Brain microvascular endothelial cell (primary cell): ENCODE results near the gene KRT76.
"Not testable (repeated sequence)": the region's sequence is repeated elsewhere in the genome, so short reads cannot be mapped to it uniquely, and the experiment has no call there.

Experiments used
- DNase-seq: peaks from one replicate; pipeline ENCODE4 v3.0.0-alpha.2; 2020
- H3K27ac ChIP-seq: fragments of 250-450 bp; sonication (Bioruptor Pico); 2 replicates; pipeline ENCODE4 v1.5.1; 2020; ENCODE audit warnings: mild to moderate bottlenecking, moderate library complexity
- H3K27me3 ChIP-seq: fragments of 250-450 bp; sonication (Bioruptor Pico); replicated peaks from 2 replicates; pipeline ENCODE4 v1.5.1; 2020; ENCODE audit warnings: mild to moderate bottlenecking
- H3K36me3 ChIP-seq: fragments of 250-450 bp; sonication (Bioruptor Pico); replicated peaks from 2 replicates; pipeline ENCODE4 v1.5.1; 2020; ENCODE audit warnings: mild to moderate bottlenecking
- H3K4me3 ChIP-seq: 2 replicates; pipeline ENCODE4 v1.5.1; 2011; ENCODE audit warnings: low read depth, mild to moderate bottlenecking, control low read depth, low read length, moderate library complexity
- CTCF ChIP-seq: IDR thresholded peaks from 2 replicates; pipeline ENCODE4 v1.5.1; 2011; ENCODE audit warnings: low read depth, mild to moderate bottlenecking, moderate library complexity, low read length, control low read depth, inconsistent platforms; ENCODE audit errors: missing control alignments
- in situ Hi-C: cut with HindIII; loops from 2 replicates; pipeline ENCODE4 v1.10.0; 2017; ENCODE audit warnings: low sequenced_read_pairs, low pct_ligation_motif_present

KRT76 gene

GRCh38 chr12:52755533-52755932, 21.6 kb downstream of the KRT76 start:
- no peak overlapping the region for H3K27ac ChIP-seq
- DNase-seq, result no peak
- H3K4me3 ChIP-seq, result no peak overlapping the region
- no peaks in the 10 kb centered on the region for H3K27me3 ChIP-seq
- H3K36me3 ChIP-seq, result no peaks in the 10 kb centered on the region
- in situ Hi-C loops, result no loop called here
- TF ChIP-seq CTCF, result no peak

- DNase-seq, result no peak
- in situ Hi-C loops, result no loop called here
- Histone ChIP-seq H3K27ac (no peak overlapping the region), H3K27me3 (no peaks in the 10 kb centered on the region), H3K4me3 (no peak overlapping the region), H3K36me3 (no peaks in the 10 kb centered on the region)
- TF ChIP-seq CTCF, result no peak
Observed at GRCh38 chr12:52754135-52754534, 23.0 kb downstream of the KRT76 start.

- TF ChIP-seq CTCF, result no peak
- no peak for DNase-seq
- in situ Hi-C loops, result no loop called here
Observed at GRCh38 chr12:52753283-52753682, 23.9 kb downstream of the KRT76 start.

GRCh38 chr12:52752516-52752915, 24.6 kb downstream of the KRT76 start:
- in situ Hi-C loops, result no loop called here
- Histone ChIP-seq H3K27ac (no peak overlapping the region), H3K36me3 (no peaks in the 10 kb centered on the region), H3K27me3 (no peaks in the 10 kb centered on the region), H3K4me3 (no peak overlapping the region)
- TF ChIP-seq CTCF, result no peak
- no peak for DNase-seq

More at GRCh38 chr12:52753283-52753682, 23.9 kb downstream of the KRT76 start:
- Histone ChIP-seq H3K27me3 (no peaks in the 10 kb centered on the region), H3K36me3 (no peaks in the 10 kb centered on the region), H3K27ac (no peak overlapping the region), H3K4me3 (no peak overlapping the region)

GRCh38 chr12:52751795-52752194, 25.4 kb downstream of the KRT76 start:
- no peak for TF ChIP-seq CTCF
- Histone ChIP-seq H3K27ac (no peak overlapping the region), H3K36me3 (no peaks in the 10 kb centered on the region), H3K4me3 (no peak overlapping the region), H3K27me3 (no peaks in the 10 kb centered on the region)
- in situ Hi-C loops, result no loop called here
- DNase-seq, result no peak

- H3K27ac ChIP-seq, in situ Hi-C loops, DNase-seq, H3K36me3 ChIP-seq, H3K27me3 ChIP-seq, H3K4me3 ChIP-seq: not testable (repeated sequence)
Observed at GRCh38 chr12:52750532-52750931, 26.6 kb downstream of the KRT76 start.

- TF ChIP-seq CTCF, result no peak
- no peaks in the 10 kb centered on the region for H3K27me3 ChIP-seq
- DNase-seq, result no peak
- no peaks in the 10 kb centered on the region for H3K36me3 ChIP-seq
- H3K27ac ChIP-seq, result no peak overlapping the region
- in situ Hi-C loops, result no loop called here
- H3K4me3 ChIP-seq, result no peak overlapping the region
Observed at GRCh38 chr12:52749827-52750226, 27.3 kb downstream of the KRT76 start.
